HCT116 (cell line): ENCODE measurements around the gene DCDC2. TPM values are rescaled to one million over a fixed set of nuclear protein-coding genes. Genes with fewer than 3 reads are reported as not detected.

Experiments used
- ATAC-seq: fragments of 200-7000 bp; cut with Tn5 transposase; 2 replicates; pipeline ENCODE4 v1.9.1; 2020; ENCODE audit warnings: mild to moderate bottlenecking, moderate library complexity
- BruUV-seq: library from RNA; stranded (reverse); fragments of 400-500 nt; replicated peaks from 2 replicates; lab custom pipeline; 2021; lab: Mats Ljungman, UMichigan
- CTCF ChIA-PET: fragments of 300-600 bp; sonication (Branson Sonifier 250); formaldehyde crosslinking; loops from one replicate; lab custom pipeline; 2021; ENCODE audit warnings: antibody characterized with exemption; lab: Charles Lee
- POLR2A ChIA-PET: fragments of 300-600, 350-600 bp; sonication (Branson Sonifier 250); formaldehyde crosslinking; loops from one replicate; lab custom pipeline; 2021; ENCODE audit warnings: antibody characterized with exemption; lab: Charles Lee
- RAD21 ChIA-PET, 2 experiments: fragments of 300-600 bp; sonication (Branson Sonifier 250); formaldehyde crosslinking; loops; one replicate each; lab custom pipeline; 2023; ENCODE audit warnings: low total read pairs in 2 of 2; ENCODE audit not compliant: uncharacterized antibody in 2 of 2, unreplicated experiment in 2 of 2, low non-redundant PET in 1 of 2; lab: Charles Lee
- DNase-seq: peaks from one replicate; pipeline ENCODE4 v3.0.0-alpha.2; 2010; ENCODE audit warnings: low read depth, low spot score
- H2AFZ ChIP-seq: fragments of 200-600 bp; shearing (Covaris generic), sonication (generic); 2 replicates; pipeline ENCODE4 v1.6.1; 2017; ENCODE audit warnings: low read depth, mixed run types, mixed read lengths, antibody characterized with exemption, low read length; ENCODE audit not compliant: poor library complexity, severe bottlenecking
- H3K27ac ChIP-seq: 2 replicates; pipeline ENCODE4 v1.5.1; 2012; ENCODE audit warnings: low read depth, low read length
- H3K27me3 ChIP-seq: fragments of 200-600 bp; sonication (generic); 2 replicates; pipeline ENCODE4 v1.6.1; 2016; ENCODE audit warnings: mixed run types, low read length, mixed read lengths; ENCODE audit not compliant: insufficient read depth
- H3K36me3 ChIP-seq, 2 experiments: fragments of 200-500 bp in 1 of 2; fragments of 200-600 bp in 1 of 2; sonication (Bioruptor generic) in 1 of 2; sonication (generic) in 1 of 2; 2 replicates each; pipeline versions ENCODE4 v1.5.1 to v1.6.1; 2014 to 2016; ENCODE audit warnings: low read length in 2 of 2, inconsistent platforms in 1 of 2, mixed read lengths in 1 of 2, mixed run types in 1 of 2; ENCODE audit not compliant: insufficient read depth in 2 of 2, control insufficient read depth in 1 of 2
- H3K4me1 ChIP-seq, 2 experiments: fragments of 200-600 bp in 1 of 2; sonication (generic) in 1 of 2; 2 replicates each; pipeline versions ENCODE4 v1.5.1 to v1.6.1; 2012 to 2017; ENCODE audit warnings: low read length in 2 of 2, inconsistent platforms in 1 of 2, mild to moderate bottlenecking in 1 of 2, mixed read lengths in 1 of 2, mixed run types in 1 of 2, moderate library complexity in 1 of 2; ENCODE audit not compliant: insufficient read depth in 2 of 2, control insufficient read depth in 1 of 2
- H3K4me2 ChIP-seq: fragments of 200-600 bp; sonication (generic); 2 replicates; pipeline ENCODE4 v1.6.1; 2017; ENCODE audit warnings: mixed run types, low read length, mixed read lengths
- H3K4me3 ChIP-seq, 2 experiments: fragments of 200-600 bp in 1 of 2; sonication (generic) in 1 of 2; replicated peaks in 1 of 2; 2 replicates each; pipeline ENCODE4 v1.5.1; 2011 to 2016; ENCODE audit warnings: low read length in 2 of 2, control low read depth in 1 of 2, low read depth in 1 of 2, mild to moderate bottlenecking in 1 of 2, mixed read lengths in 1 of 2, mixed run types in 1 of 2
- H3K79me2 ChIP-seq: fragments of 200-600 bp; sonication (generic); 2 replicates; pipeline ENCODE4 v1.6.1; 2017; ENCODE audit warnings: mild to moderate bottlenecking, mixed run types, low read length, moderate library complexity, mixed read lengths; ENCODE audit not compliant: insufficient read depth
- H3K9ac ChIP-seq: fragments of 200-600 bp; sonication (generic); 2 replicates; pipeline ENCODE4 v1.6.1; 2016; ENCODE audit warnings: low read length, mixed read lengths
- H3K9me2 ChIP-seq: fragments of 200-600 bp; sonication (generic), shearing (Covaris generic); 2 replicates; pipeline ENCODE4 v1.6.1; 2017; ENCODE audit warnings: mixed run types, mild to moderate bottlenecking, moderate library complexity; ENCODE audit not compliant: insufficient read depth
- H3K9me3 ChIP-seq, 2 experiments: fragments of 200-500 bp in 1 of 2; fragments of 200-600 bp in 1 of 2; sonication (Bioruptor generic) in 1 of 2; sonication (generic) in 1 of 2; 2 replicates each; pipeline ENCODE4 v1.6.1; 2014 to 2017; ENCODE audit warnings: low read length in 2 of 2, mixed read lengths in 2 of 2, inconsistent platforms in 1 of 2, low read depth in 1 of 2, mild to moderate bottlenecking in 1 of 2, mixed run types in 1 of 2, moderate library complexity in 1 of 2; ENCODE audit not compliant: control insufficient read depth in 1 of 2, insufficient read depth in 1 of 2
- H4K20me1 ChIP-seq: fragments of 200-600 bp; sonication (generic), shearing (Covaris generic); 2 replicates; pipeline ENCODE4 v1.6.1; 2017; ENCODE audit warnings: mixed run types, mild to moderate bottlenecking, moderate library complexity; ENCODE audit not compliant: insufficient read depth
- CTCF ChIP-seq, 3 experiments: fragments of 200-600 bp in 1 of 3; sonication (generic) in 1 of 3; IDR thresholded peaks in 2 of 3; conservative IDR thresholded peaks in 1 of 3; 2 replicates each; pipeline ENCODE4 v1.5.1; 2012 to 2017; ENCODE audit warnings: low read depth in 2 of 3, low read length in 2 of 3, antibody characterized with exemption in 1 of 3, borderline replicate concordance in 1 of 3, control low read depth in 1 of 3, mild to moderate bottlenecking in 1 of 3, mixed read lengths in 1 of 3, mixed run types in 1 of 3, moderate library complexity in 1 of 3; ENCODE audit not compliant: insufficient read depth in 1 of 3
- EZH2 ChIP-seq: fragments of 200-600 bp; sonication (generic); IDR thresholded peaks from 2 replicates; pipeline ENCODE4 v1.6.1; 2017; ENCODE audit warnings: antibody characterized with exemption, mixed run types
- EZH2phosphoT487 ChIP-seq: fragments of 200-600 bp; IDR thresholded peaks from 2 replicates; pipeline ENCODE4 v1.6.1; 2018; ENCODE audit warnings: antibody characterized with exemption, borderline replicate concordance
- RAD21 ChIP-seq: IDR thresholded peaks from 2 replicates; pipeline ENCODE4 v1.6.1; 2012; ENCODE audit warnings: low read depth, mild to moderate bottlenecking
- REST ChIP-seq: IDR thresholded peaks from 2 replicates; pipeline ENCODE4 v1.6.1; 2012; ENCODE audit warnings: low read depth
- SP1 ChIP-seq: IDR thresholded peaks from 2 replicates; pipeline ENCODE4 v1.6.1; 2012; ENCODE audit warnings: low read depth
- TCF7L2 ChIP-seq: IDR thresholded peaks from 2 replicates; pipeline ENCODE4 v1.7.0; 2011; ENCODE audit warnings: borderline replicate concordance, inconsistent platforms; ENCODE audit not compliant: insufficient read depth, insufficient read length; ENCODE audit errors: extremely low read depth
- YY1 ChIP-seq: IDR thresholded peaks from 2 replicates; pipeline ENCODE4 v1.6.1; 2011; ENCODE audit warnings: low read length, low read depth, moderate library complexity, mild to moderate bottlenecking; ENCODE audit not compliant: insufficient replicate concordance; ENCODE audit errors: extremely low read depth
- ZBTB33 ChIP-seq: IDR thresholded peaks from 2 replicates; pipeline ENCODE4 v1.6.1; 2011; ENCODE audit warnings: mild to moderate bottlenecking, low read length, moderate library complexity; ENCODE audit not compliant: insufficient replicate concordance; ENCODE audit errors: extremely low read depth
- ZFX ChIP-seq: fragments of 450-650 bp; IDR thresholded peaks from 2 replicates; pipeline ENCODE4 v1.6.1; 2017
- intact Hi-C: fragments of 100-400 bp; cut with micrococcal nuclease; formaldehyde crosslinking; loops from 2 replicates; pipeline ENCODE4 v1.10.0; 2022
- total RNA-seq: library from RNA; stranded (reverse); gene quantifications from one replicate; pipeline ENCODE4 v1.2.1, GENCODE V29; 2021; ENCODE audit not compliant: unreplicated experiment

DCDC2 gene
- total RNA-seq, 1 experiment from 2014 or later = 0.17 TPM

- BruUV-seq = no TSS peak
Observed at GRCh38 chr6:24296944-24297343, 60.9 kb downstream of the DCDC2 start.

More at GRCh38 chr6:24296944-24297343, 60.9 kb downstream of the DCDC2 start:
- Histone ChIP-seq H3K4me2 (no peak overlapping the region), H3K9ac (no peak overlapping the region), H3K79me2 (no peaks in the 10 kb centered on the region), H2AFZ (no peak overlapping the region), H3K4me1 (no peaks in the 10 kb centered on the region)
- ChIA-PET POLR2A (no interaction called here), RAD21 (no interaction called here)
- intact Hi-C loops = no loop called here
- TF ChIP-seq EZH2 = no peak
- no peak for TF ChIP-seq SP1
- TF ChIP-seq ZBTB33 = no peak
- TF ChIP-seq EZH2phosphoT487 = no peak
- no peak for TF ChIP-seq TCF7L2
- no peak for TF ChIP-seq YY1
- no peak for TF ChIP-seq CTCF (IDR thresholded peaks at IDR 0.05 in 2 of 3, conservative IDR thresholded peaks at IDR 0.05 in 1 of 3; ENCODE audit: borderline replicate concordance in 1 of 3, insufficient read depth in 1 of 3, low read depth in 2 of 3, low read length in 2 of 3)
- no peak for TF ChIP-seq ZFX
- TF ChIP-seq RAD21 = no peak
- no peak for TF ChIP-seq REST
- TF ChIP-seq, all 23 proteins: peak for 0
- CTCF ChIA-PET = no interaction called here
- no peak for DNase-seq
- H3K4me3 ChIP-seq = no peak overlapping the region
- no peaks in the 10 kb centered on the region for H4K20me1 ChIP-seq
- no peaks in the 10 kb centered on the region for H3K36me3 ChIP-seq
- H3K27me3 ChIP-seq = no peaks in the 10 kb centered on the region
- H3K9me2 ChIP-seq = no peaks in the 10 kb centered on the region
- H3K27ac ChIP-seq = no peak overlapping the region
- H3K9me3 ChIP-seq = no peaks in the 10 kb centered on the region
- ATAC-seq = no peak
